Stimulated activated CD4-positive, alpha-beta T cell treated with anti-CD3 and anti-CD28 coated beads, Interleukin-15, amount 100 ng/mL, for 1 hour (primary cell): ENCODE data around the gene RDH8.

Source experiments
- DNase-seq, 2 donors: peaks; one replicate each; pipeline ENCODE4 v3.0.0-alpha.2; 2020; ENCODE audit warnings: low read depth in 1 of 2, low spot score in 1 of 2

The RDH8 gene

GRCh38 chr19:10036601-10037071 lies 23.4 kb downstream of the RDH8 start:
- no peak for DNase-seq

GRCh38 chr19:10037367-10037766 lies 24.1 kb downstream of the RDH8 start:
- no peak for DNase-seq

- DNase-seq = no peak
Measured at GRCh38 chr19:10037809-10038208, 24.5 kb downstream of the RDH8 start.

- DNase-seq = no peak
Measured at GRCh38 chr19:10043286-10043927, 30.1 kb downstream of the RDH8 start.

GRCh38 chr19:10044390-10044789 lies 31.1 kb downstream of the RDH8 start:
- DNase-seq = no peak

- no peak for DNase-seq
Measured at GRCh38 chr19:10045371-10045770, 32.1 kb downstream of the RDH8 start.

GRCh38 chr19:10049626-10050025 lies 36.3 kb downstream of the RDH8 start:
- no peak for DNase-seq

- no peak for DNase-seq
Measured at GRCh38 chr19:10052602-10053360, 39.5 kb downstream of the RDH8 start.

- DNase-seq = no peak
Measured at GRCh38 chr19:10061717-10062310, 48.5 kb downstream of the RDH8 start.

- DNase-seq = no peak
Measured at GRCh38 chr19:10068205-10068604, 54.9 kb downstream of the RDH8 start.

GRCh38 chr19:10069046-10069445 lies 55.8 kb downstream of the RDH8 start:
- DNase-seq = no peak

- DNase-seq = no peak
Measured at GRCh38 chr19:10070730-10071446, 57.6 kb downstream of the RDH8 start.
